ENCODE measurements around the gene SEPTIN5. TPM values are rescaled to one million over a fixed set of nuclear protein-coding genes. Genes with fewer than 3 reads are reported as not detected.

SEPTIN5 gene
- total RNA-seq, 1 experiment from 2014 or later = not detected

GRCh38 chr22:19734837-19735382, 20.6 kb downstream of the SEPTIN5 start:
- H3K79me2 ChIP-seq (ENCODE audit: low read length) = no peaks in the 10 kb centered on the region
- no peak overlapping the region for H3K27ac ChIP-seq (ENCODE audit: low read length)
- H2AFZ ChIP-seq (ENCODE audit: low read length) = no peak overlapping the region
- no peak overlapping the region for H3K9ac ChIP-seq (ENCODE audit: low read length)
- H3K4me1 ChIP-seq (ENCODE audit: low read length) = peaks cover 5% of the 10 kb centered on the region; the same call in 1 of the 2 replicates
- H4K20me1 ChIP-seq (ENCODE audit: insufficient read depth, low read depth, low read length) = no peaks in the 10 kb centered on the region
- no peaks in the 10 kb centered on the region for H3K9me2 ChIP-seq (replicated peaks; ENCODE audit: insufficient read depth, low read length)
- H3K4me3 ChIP-seq (ENCODE audit: low read length) = no peak overlapping the region
- H3K36me3 ChIP-seq (ENCODE audit: insufficient read depth, low read length) = no peaks in the 10 kb centered on the region
- DNase-seq = no peak
- H3K4me2 ChIP-seq (ENCODE audit: low read depth, low read length, poor library complexity, severe bottlenecking) = no peak overlapping the region
- no peaks in the 10 kb centered on the region for H3K9me3 ChIP-seq (ENCODE audit: low read length)
- no peaks in the 10 kb centered on the region for H3K27me3 ChIP-seq (ENCODE audit: low read length)

- Histone ChIP-seq H3K79me2 (ENCODE audit: low read length) (no peaks in the 10 kb centered on the region), H3K9me2 (replicated peaks; ENCODE audit: insufficient read depth, low read length) (no peaks in the 10 kb centered on the region), H3K27ac (ENCODE audit: low read length) (no peak overlapping the region), H3K4me3 (ENCODE audit: low read length) (no peak overlapping the region), H3K36me3 (ENCODE audit: insufficient read depth, low read length) (no peaks in the 10 kb centered on the region), H3K9me3 (ENCODE audit: low read length) (no peaks in the 10 kb centered on the region), H2AFZ (ENCODE audit: low read length) (no peak overlapping the region), H3K9ac (ENCODE audit: low read length) (no peak overlapping the region), H3K4me1 (ENCODE audit: low read length) (peaks cover 3% of the 10 kb centered on the region; the same call in 1 of the 2 replicates), H4K20me1 (ENCODE audit: insufficient read depth, low read depth, low read length) (no peaks in the 10 kb centered on the region), H3K4me2 (ENCODE audit: low read depth, low read length, poor library complexity, severe bottlenecking) (no peak overlapping the region), H3K27me3 (ENCODE audit: low read length) (no peaks in the 10 kb centered on the region)
- no peak for DNase-seq
These were observed 21.6 kb downstream of the SEPTIN5 start for GRCh38 chr22:19735665-19736510.

DNA sequence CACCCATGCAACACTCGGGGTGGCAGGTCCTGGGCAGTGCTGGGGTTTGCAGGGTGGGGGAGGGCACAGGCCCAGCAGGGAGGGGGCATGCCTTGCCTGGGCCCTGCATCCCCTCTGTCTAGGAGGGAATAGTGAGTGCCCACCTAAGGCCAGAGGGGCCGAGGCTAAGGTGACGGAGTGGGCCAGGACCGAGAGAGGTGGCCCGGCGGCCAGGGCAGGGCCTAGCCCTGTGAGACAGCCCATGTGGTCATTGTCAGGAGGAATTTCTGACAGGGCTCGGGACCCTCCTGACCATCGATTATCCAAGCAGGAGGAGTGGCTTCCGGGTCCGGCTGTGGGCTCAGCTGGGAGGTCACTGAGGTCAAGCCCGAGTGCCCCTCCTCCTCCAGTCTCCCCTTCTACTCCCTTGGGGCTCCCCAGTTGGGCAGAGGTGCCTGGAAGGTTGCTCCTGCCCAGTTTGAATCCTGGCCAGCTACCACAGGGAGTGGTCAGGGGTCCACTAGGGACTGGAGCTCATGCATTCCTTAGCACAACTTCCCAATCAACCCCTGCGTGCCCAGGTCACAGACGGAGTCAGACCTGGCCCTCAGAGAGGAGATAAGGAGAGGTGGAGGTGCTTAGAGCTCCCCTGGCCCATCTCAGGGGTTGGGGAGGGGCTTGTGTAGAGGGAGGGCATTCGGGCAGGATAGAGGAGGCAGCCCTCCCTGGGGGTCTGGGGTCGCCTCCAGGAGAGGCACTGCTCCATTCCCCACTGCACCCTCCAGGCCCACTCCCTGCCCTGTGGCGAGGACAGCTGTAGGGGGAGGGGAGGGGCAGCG, 23.8 kb downstream of the SEPTIN5 start:
- Histone ChIP-seq H3K4me2 (ENCODE audit: low read depth, low read length, poor library complexity, severe bottlenecking) (no peak overlapping the region), H3K36me3 (ENCODE audit: insufficient read depth, low read length) (no peaks in the 10 kb centered on the region), H3K79me2 (ENCODE audit: low read length) (no peaks in the 10 kb centered on the region), H3K9ac (ENCODE audit: low read length) (no peak overlapping the region), H3K4me3 (ENCODE audit: low read length) (no peak overlapping the region), H2AFZ (ENCODE audit: low read length) (no peak overlapping the region), H4K20me1 (ENCODE audit: insufficient read depth, low read depth, low read length) (no peaks in the 10 kb centered on the region), H3K4me1 (ENCODE audit: low read length) (no peaks in the 10 kb centered on the region), H3K27me3 (ENCODE audit: low read length) (no peaks in the 10 kb centered on the region), H3K27ac (ENCODE audit: low read length) (no peak overlapping the region), H3K9me2 (replicated peaks; ENCODE audit: insufficient read depth, low read length) (no peaks in the 10 kb centered on the region), H3K9me3 (ENCODE audit: low read length) (no peaks in the 10 kb centered on the region)
- no peak for DNase-seq

GRCh38 chr22:19738664-19739447, 24.6 kb downstream of the SEPTIN5 start:
- DNase-seq = no peak
- Histone ChIP-seq H3K27ac (ENCODE audit: low read length) (no peak overlapping the region), H3K27me3 (ENCODE audit: low read length) (no peaks in the 10 kb centered on the region), H3K9ac (ENCODE audit: low read length) (no peak overlapping the region), H3K9me2 (replicated peaks; ENCODE audit: insufficient read depth, low read length) (no peaks in the 10 kb centered on the region), H3K4me2 (ENCODE audit: low read depth, low read length, poor library complexity, severe bottlenecking) (no peak overlapping the region), H3K79me2 (ENCODE audit: low read length) (no peaks in the 10 kb centered on the region), H3K36me3 (ENCODE audit: insufficient read depth, low read length) (no peaks in the 10 kb centered on the region), H4K20me1 (ENCODE audit: insufficient read depth, low read depth, low read length) (no peaks in the 10 kb centered on the region), H2AFZ (ENCODE audit: low read length) (no peak overlapping the region), H3K9me3 (ENCODE audit: low read length) (no peaks in the 10 kb centered on the region), H3K4me3 (ENCODE audit: low read length) (no peak overlapping the region), H3K4me1 (ENCODE audit: low read length) (no peaks in the 10 kb centered on the region)

DNA sequence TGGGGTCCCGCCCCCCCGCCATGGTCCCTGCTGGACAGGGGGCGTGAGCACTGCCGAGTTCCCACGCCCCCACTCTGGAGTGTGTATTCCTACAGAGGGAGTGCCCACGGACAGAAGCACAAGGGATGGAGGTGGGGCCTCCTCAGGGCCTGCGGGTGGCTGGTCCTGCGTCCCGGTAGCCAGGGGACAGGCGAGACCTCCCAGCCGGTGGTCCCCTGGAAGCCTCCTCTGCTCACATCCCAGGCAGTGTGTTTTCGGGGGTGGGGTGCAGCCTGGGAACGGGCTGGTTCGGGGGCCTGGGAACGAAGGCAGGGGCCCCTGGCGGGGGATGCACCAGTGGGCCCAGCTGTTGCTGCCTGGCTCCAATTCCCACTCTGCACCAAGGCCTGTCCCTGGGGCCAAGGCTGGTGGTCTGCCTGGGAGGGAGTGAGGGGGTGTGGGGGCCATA, 25.2 kb downstream of the SEPTIN5 start:
- Histone ChIP-seq H3K4me1 (ENCODE audit: low read length) (no peaks in the 10 kb centered on the region), H3K79me2 (ENCODE audit: low read length) (no peaks in the 10 kb centered on the region), H3K9ac (ENCODE audit: low read length) (no peak overlapping the region), H2AFZ (ENCODE audit: low read length) (no peak overlapping the region), H3K27ac (ENCODE audit: low read length) (no peak overlapping the region), H3K36me3 (ENCODE audit: insufficient read depth, low read length) (no peaks in the 10 kb centered on the region), H3K9me2 (replicated peaks; ENCODE audit: insufficient read depth, low read length) (no peaks in the 10 kb centered on the region), H3K9me3 (ENCODE audit: low read length) (no peaks in the 10 kb centered on the region), H4K20me1 (ENCODE audit: insufficient read depth, low read depth, low read length) (no peaks in the 10 kb centered on the region), H3K4me2 (ENCODE audit: low read depth, low read length, poor library complexity, severe bottlenecking) (no peak overlapping the region), H3K4me3 (ENCODE audit: low read length) (no peak overlapping the region), H3K27me3 (ENCODE audit: low read length) (no peaks in the 10 kb centered on the region)
- no peak for DNase-seq

- no peak overlapping the region for H3K9ac ChIP-seq (ENCODE audit: low read length)
- no peaks in the 10 kb centered on the region for H3K9me3 ChIP-seq (ENCODE audit: low read length)
- H3K79me2 ChIP-seq (ENCODE audit: low read length) = no peaks in the 10 kb centered on the region
- no peaks in the 10 kb centered on the region for H3K36me3 ChIP-seq (ENCODE audit: insufficient read depth, low read length)
- H2AFZ ChIP-seq (ENCODE audit: low read length) = no peak overlapping the region
- H3K4me1 ChIP-seq (ENCODE audit: low read length) = no peaks in the 10 kb centered on the region
- H3K4me2 ChIP-seq (ENCODE audit: low read depth, low read length, poor library complexity, severe bottlenecking) = no peak overlapping the region
- no peak overlapping the region for H3K27ac ChIP-seq (ENCODE audit: low read length)
- H3K9me2 ChIP-seq (replicated peaks; ENCODE audit: insufficient read depth, low read length) = no peaks in the 10 kb centered on the region
- no peak overlapping the region for H3K4me3 ChIP-seq (ENCODE audit: low read length)
- DNase-seq = no peak
- no peaks in the 10 kb centered on the region for H4K20me1 ChIP-seq (ENCODE audit: insufficient read depth, low read depth, low read length)
- no peaks in the 10 kb centered on the region for H3K27me3 ChIP-seq (ENCODE audit: low read length)
These were observed 25.7 kb downstream of the SEPTIN5 start for GRCh38 chr22:19739911-19740449.

- Histone ChIP-seq H3K4me2 (ENCODE audit: low read depth, low read length, poor library complexity, severe bottlenecking) (no peak overlapping the region), H3K36me3 (ENCODE audit: insufficient read depth, low read length) (no peaks in the 10 kb centered on the region), H3K79me2 (ENCODE audit: low read length) (no peaks in the 10 kb centered on the region), H3K9ac (ENCODE audit: low read length) (no peak overlapping the region), H3K4me1 (ENCODE audit: low read length) (no peaks in the 10 kb centered on the region), H3K9me2 (replicated peaks; ENCODE audit: insufficient read depth, low read length) (no peaks in the 10 kb centered on the region), H2AFZ (ENCODE audit: low read length) (no peak overlapping the region), H3K4me3 (ENCODE audit: low read length) (no peak overlapping the region), H3K9me3 (ENCODE audit: low read length) (no peaks in the 10 kb centered on the region), H3K27me3 (ENCODE audit: low read length) (no peaks in the 10 kb centered on the region), H4K20me1 (ENCODE audit: insufficient read depth, low read depth, low read length) (no peaks in the 10 kb centered on the region), H3K27ac (ENCODE audit: low read length) (no peak overlapping the region)
- DNase-seq = no peak
These were observed 26.3 kb downstream of the SEPTIN5 start for GRCh38 chr22:19740586-19740985.

Measured in Karpas-422 (cell line).